ENCODE results near the gene SLC38A1.
"Not testable (repeated sequence)": the region's sequence is repeated elsewhere in the genome, so short reads cannot be mapped to it uniquely, and the experiment has no call there.

Gene SLC38A1

DNA sequence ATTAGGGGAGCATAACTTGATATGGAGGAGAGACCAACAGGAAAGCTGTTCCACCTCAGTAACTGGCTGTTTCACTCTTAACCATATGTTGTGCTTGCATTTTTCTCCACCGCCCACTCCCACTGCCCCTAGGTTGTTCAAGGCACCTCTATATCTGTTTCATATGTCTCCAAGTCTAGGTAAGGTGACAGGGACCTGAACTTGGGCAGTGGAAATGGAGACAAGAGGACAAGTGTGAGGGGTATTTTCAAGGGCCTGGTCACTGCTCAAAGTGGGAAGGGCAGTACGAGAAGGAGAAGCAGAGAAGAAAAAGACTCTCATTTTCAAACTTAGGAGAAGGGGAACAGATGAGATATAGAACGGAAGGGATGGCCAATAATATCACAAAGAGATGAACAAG, 3.1 kb downstream of the SLC38A1 start:
- no peak for DNase-seq (ENCODE audit: low read depth, low spot score)
- H3K27ac ChIP-seq, result peak overlapping the region; percentile 97

DNA sequence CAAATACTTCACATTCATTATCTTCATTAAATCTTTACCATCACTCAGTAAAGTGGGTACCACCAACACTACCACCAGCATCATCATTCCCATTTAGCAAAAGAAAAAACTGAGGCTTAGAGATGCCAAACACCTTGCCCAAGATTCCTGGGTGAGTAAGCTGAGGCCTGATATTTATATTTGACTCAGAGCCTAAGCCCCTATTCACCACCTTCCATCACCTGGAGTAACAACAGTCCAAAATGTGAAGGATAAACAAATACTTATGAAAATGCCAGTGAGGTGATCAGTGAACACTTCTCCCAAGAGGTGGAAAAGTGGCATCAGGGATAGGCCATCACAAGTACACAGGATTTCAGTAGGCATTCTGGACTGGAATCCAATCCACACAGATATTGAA, 3.7 kb downstream of the SLC38A1 start:
- DNase-seq (ENCODE audit: low read depth, low spot score), result no peak
- peak overlapping the region; percentile 97 for H3K27ac ChIP-seq

DNA sequence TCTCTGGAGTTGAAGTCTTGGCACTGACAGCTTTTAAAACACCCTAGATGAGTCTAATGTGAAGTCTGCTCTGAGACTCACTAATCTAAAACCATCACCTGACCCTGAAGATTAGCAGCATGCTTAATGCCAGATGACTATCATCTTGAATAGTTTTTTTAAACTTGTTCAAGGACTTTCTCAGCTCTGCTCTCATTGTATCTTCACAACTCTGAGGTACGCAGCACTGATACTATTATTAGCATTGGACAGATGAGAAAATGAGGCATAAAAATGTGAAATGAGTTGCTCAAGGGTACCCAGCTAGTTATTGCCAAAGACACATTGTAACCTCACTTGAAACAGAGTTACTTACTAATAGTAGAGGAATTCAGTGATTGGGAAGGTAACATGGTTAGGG, 4.8 kb downstream of the SLC38A1 start:
- no peak for DNase-seq (ENCODE audit: low read depth, low spot score)
- peak overlapping the region; percentile 97 for H3K27ac ChIP-seq

DNA sequence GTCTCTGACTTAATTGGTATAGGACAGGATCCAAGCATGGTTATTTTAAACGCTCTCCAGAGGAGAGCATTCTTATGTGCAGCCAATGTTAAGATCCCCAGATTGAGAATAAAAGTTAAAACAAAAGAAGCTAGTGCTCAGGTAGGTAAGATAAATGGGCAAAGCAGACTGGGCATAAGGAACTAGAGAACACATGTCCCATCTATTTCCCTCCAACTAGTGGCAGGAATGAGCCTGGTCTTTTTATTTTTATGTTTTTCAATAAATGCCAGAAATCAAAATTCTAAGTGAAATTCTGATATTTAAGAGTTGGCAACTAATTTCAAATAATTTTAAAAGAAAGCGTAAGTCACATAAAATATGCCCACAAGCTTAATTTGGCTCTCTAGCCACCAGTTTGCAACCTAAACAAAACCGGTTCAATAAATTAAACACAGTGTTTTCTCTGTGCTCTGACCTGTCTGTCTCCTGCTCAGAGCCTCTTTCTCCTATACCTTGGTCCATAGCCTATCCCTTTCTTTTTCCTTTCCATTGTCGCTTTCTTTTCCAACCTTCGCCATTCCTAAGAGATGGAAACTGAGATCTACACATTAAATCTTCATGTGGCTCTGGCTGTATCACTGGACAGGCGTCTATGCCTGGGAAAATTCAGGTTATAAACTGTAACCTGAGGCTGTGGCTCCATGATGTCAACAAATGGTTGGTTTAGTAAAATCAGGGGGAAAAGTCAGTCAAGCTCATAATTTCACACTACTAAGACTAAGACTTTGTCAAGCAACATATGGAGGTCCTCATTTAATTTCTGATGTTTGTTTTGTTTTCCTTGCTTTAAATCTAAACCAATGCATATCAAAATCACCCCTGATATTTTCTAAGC, 5.5 kb downstream of the SLC38A1 start:
- peak overlapping the region; percentile 97 for H3K27ac ChIP-seq
- DNase-seq (ENCODE audit: low read depth, low spot score), result no peak

DNA sequence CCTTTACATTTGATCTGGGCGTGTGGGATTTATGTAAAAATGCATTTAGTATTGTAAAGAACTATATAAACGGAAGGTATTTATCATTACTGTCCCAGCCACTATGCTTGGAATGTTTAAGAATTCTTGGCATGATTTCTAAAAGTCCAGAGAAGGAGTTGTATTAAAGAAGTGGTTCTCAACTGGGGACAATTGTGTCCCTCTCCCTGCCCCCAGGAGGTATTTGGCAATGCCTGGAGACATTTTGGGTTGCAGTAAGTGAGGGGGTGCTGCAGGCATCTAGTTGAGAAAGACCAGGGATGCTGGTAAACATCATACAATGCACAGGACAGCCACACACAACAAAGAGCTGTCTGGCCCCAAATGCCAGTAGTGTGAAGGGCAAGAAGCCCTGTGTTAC, 7.2 kb downstream of the SLC38A1 start:
- DNase-seq (ENCODE audit: low read depth, low spot score), result no peak
- H3K27ac ChIP-seq, result peak overlapping the region; percentile 97

DNA sequence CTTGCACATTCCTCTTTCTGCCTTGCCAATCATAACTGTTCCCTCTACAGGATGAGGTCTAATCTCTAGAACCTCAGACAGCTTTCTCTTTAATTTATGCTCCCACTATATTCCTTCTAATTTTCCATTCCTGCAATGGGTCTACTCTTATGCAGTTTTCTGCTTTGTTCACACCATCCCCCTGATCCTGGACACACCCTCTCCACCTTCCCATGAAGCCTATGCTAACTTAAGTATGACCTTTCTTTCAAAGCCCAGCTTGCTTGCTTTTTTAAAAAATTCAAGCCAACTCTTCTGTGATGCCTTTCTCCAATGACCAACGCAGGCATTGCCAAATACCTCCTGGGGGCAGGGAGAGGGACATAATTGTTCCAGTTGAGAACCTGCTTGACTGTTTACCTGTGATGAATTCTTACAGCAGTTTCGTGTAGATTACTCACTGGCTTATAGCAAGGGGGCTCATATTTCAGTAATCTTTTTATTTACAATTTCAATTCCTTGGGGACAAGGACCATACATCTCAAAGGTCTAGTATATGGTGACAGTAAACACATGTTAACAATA, 7.8 kb downstream of the SLC38A1 start:
- peak; percentile 78 for DNase-seq (ENCODE audit: low read depth, low spot score)
- peak overlapping the region; percentile 97 for H3K27ac ChIP-seq

DNA sequence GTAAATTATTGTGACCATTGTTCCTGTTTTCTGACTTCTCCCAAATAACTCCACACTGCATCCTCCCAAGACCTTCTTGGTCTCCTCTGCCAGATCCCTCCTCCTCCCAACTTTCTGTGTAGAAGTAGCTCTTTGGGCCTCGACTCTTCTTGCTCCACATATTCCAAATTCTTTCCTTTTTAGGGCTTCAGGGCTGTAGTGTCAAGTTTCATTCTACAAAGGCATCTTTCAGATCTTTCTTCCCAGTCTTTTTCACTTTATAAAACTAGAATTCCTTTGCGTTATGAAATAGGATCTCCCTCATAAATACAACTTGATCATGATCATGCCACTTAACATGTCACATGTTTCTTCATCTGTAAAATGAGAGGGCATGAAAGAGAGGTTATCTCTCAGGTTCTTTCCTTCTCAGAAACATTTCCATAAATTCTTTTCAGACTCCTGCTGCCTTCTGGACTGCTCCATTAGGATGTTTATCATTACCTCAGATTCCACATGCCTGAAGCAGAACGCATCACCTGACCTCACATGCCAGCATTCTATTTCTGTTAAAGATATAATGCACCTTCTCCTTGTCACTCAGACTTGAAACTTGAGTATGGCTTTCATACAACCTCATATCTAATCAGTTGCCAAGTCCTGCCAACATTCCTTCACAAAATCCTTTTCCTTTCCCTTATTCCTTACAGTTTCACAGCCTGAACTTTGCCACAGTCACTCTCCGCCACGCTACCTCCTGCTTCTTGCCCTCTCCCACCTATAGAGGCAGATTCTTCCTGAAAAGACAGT, 8.5 kb downstream of the SLC38A1 start:
- DNase-seq (ENCODE audit: low read depth, low spot score), result no peak
- H3K27ac ChIP-seq, result peak overlapping the region; percentile 97

DNA sequence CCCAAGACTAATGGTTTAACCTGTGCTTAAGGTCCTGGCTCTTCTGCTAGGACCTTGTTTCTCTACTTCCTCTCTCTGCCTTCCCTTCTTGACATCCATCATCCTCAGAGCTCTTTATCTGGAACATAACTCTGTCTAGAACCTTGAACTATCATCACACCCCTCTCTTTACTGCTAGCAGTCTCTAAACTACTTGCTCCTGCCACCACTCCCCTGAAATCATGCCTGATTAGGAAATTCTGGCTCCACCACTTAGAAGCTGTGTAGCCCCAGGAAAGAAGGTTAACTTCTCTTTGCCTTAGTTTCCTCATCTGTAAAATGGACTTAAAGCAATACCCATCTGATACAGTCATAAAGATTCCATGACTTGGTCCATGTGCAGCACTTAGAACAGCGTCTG, 9.1 kb downstream of the SLC38A1 start:
- H3K27ac ChIP-seq, result peak overlapping the region; percentile 97
- no peak for DNase-seq (ENCODE audit: low read depth, low spot score)

DNA sequence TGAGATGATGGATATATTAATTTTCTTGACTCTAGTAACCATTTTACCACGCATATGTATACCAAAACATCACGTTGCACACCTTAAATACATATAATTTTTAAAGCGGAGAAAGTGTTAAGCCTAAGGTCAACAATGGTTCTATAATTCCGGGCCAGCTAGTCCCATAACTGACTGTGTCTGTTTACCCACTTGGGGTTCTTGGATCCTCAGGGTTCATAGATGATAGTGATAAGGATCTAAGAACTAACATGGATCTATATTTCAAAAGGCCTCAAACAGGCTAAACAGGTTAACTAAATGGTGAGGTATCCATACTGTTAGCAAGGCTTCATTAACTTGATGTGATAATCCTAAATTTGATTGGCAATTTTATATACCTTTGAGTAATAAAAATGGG, 9.8 kb downstream of the SLC38A1 start:
- peak; percentile 27 for DNase-seq (ENCODE audit: low read depth, low spot score)
- no peak overlapping the region for H3K27ac ChIP-seq

DNA sequence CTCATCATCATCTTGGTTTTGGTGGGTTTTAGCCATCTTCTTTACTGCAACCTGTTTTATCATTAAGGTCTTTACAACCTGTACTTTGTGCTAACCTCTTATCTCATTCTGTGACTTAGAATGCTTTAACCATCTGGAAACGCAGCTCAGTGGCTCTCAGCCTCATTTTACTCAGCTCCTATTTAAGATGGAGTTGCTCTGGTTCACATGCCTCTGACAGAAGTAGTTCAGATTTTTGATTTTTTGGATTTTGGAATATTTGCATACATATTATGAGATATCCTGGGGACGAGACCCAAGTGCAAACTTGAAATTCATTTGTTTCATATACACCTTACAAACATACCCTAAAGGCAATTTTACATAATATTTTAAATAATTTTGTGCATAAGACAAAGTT, 10.7 kb downstream of the SLC38A1 start:
- DNase-seq (ENCODE audit: low read depth, low spot score), result no peak

DNA sequence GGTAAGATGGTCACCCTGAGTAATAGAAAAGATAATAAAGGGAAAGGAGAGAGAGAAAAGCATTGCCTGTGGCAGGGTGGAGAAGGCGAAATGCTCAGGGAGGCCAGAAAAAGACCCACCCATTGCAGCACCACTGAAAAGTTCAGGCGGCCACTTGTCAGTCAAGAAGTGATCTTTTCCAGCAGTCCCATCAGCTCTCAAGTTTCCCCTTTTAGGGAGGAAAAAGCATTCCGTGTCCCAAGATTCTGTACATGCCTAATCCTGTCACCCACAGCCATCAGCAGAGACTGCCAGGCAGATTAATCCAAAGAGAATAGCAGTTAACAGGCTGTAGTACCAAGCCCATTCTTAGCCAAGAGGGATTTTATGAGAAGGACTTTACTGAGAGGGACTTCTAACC, 11.9 kb downstream of the SLC38A1 start:
- no peak for DNase-seq (ENCODE audit: low read depth, low spot score)
- no peak overlapping the region for H3K27ac ChIP-seq

More for the DNA sequence above, 10.7 kb downstream of the SLC38A1 start:
- no peak overlapping the region for H3K27ac ChIP-seq

DNA sequence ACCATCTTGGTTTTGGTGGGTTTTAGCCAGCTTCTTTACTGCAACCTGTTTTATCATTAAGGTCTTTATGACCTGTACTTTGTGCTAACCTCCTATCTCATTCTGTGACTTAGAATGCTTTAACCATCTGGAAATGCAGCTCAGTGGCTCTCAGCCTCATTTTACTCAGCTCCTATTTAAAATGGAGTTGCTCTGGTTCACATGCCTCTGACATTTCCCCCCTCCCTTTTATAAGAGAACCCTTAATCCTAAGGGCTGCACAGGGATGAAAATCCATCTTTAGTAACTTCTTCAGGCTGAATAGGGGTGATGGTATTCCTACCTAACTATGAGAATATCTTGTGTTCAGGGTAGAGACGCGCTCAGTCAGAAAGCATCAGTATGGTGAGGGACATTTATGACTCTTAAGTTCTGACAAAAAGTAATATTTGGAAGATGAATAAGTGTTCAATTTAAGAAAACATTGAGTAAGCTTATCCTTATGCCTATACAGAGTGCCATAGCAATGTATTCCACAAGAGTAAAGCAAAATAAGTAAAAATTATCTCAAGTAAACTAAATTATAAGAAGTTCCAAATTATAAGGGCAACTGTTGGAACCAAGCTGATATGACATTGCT, 15.2 kb downstream of the SLC38A1 start:
- no peak overlapping the region for H3K27ac ChIP-seq
- DNase-seq (ENCODE audit: low read depth, low spot score), result no peak

DNA sequence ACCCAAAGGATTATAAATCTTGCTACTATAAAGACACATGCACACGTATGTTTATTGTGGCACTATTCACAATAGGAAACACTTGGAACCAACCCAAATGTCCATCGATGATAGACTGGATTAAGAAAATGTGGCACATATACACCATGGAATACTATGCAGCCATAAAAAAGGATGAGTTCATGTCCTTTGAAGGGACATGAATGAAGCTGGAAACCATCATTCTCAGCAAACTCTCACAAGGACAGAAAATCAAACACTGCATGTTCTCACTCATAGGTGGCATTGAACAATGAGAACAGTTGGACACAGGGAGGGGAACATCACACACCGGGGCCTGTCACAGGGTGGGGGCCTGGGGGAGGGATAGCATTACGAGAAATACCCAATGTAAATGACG, 16.8 kb downstream of the SLC38A1 start:
- not testable (repeated sequence) for H3K27ac ChIP-seq; DNase-seq (ENCODE audit: low read depth, low spot score)

DNA sequence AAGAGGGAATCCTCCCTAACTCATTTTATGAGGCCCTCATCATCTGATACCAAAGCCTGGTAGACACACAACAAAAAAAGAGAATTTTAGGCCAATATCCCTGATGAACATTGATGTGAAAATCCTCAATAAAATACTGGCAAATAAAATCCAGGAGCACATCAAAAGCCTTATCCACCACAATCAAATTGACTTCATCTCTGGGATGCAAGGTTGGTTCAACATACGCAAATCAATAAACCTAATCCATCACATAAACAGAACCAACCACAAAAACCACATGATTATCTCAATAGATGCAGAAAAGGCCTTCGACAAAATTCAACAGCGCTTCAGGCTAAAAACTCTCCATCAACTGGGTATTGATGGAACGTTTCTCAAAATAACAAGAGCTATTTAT, 18.9 kb downstream of the SLC38A1 start:
- not testable (repeated sequence) for DNase-seq (ENCODE audit: low read depth, low spot score); H3K27ac ChIP-seq

DNA sequence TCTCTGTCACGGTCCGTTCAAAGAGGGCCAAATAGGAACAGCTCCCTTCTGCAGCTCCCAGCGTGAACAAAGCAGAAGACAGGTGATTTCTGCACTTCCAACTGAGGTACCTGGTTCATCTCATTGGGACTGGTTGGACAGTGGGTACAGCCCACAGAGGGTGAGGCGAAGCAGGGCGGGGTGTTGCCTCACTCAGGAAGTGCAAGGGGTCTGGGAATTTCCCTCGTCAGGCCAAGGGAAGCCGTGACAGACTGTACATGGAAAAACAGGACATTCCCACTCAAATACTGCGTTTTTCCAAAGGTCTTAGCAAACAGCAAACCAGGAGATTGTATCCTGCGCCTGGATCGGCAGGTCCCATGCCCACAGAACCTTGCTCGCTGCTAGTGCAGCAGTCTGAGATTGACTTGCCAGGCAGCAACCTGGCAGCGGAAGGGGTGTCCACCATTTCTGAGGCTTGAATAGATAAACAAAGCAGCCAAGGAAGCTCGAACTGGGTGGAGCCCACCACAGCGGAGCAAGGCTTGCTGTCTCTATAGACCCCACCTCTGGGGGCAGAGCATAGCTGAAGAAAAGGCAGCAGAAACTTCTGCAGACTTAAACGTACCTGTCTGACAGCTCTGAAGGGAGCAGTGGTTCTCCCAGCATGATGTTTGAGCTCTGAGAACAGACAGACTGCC, 22.7 kb downstream of the SLC38A1 start:
- no peak for DNase-seq (ENCODE audit: low read depth, low spot score)
- no peak overlapping the region for H3K27ac ChIP-seq

DNA sequence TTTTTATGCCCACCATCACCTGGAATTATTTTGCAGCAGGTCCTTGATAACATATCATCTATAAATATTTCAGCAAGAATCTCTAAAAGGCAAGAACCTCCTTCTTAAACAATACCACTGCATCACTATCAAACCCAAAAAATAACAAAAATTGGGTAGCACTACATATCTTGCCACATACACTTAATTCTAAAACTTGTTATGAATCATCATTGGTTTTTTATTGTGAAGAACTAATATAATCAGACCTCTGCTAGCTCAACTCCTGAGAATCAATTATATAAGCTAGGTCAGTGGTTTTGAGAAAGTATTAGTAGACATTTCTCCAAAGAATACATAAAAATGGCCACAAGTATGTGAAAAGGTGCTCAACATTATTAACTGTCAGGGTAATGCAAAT, 23.8 kb downstream of the SLC38A1 start:
- DNase-seq (ENCODE audit: low read depth, low spot score), result no peak
- H3K27ac ChIP-seq, result no peak overlapping the region

DNA sequence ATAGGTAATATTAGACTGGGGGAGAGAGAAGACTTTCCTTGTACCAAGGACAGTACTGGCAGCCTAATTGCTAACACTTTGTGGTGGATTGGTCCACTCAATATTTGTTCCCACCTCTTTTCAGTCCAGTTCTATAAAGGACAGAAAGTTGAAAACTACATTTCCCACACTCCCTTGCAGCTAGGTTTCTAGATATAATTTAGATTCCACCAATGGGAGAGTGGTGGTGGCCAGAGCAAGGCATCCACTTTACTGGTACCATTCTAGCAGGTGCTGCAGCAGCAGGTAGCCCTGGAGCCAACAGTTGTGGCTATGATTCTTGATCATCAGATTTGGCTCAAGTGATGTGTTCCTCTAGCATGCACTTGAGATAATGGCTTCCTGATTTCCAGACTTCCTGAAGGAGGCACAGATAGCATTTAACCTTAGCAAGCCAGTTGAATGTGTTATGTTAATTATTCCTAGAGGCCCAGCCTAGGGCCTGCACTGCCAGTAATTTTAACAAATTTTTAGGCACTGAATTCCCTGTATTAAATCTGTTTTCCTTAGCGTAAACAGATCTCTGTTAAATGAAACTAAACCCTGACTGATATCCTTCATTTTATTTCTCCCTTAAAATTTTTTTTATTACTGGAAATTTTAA, 24.4 kb downstream of the SLC38A1 start:
- no peak overlapping the region for H3K27ac ChIP-seq
- DNase-seq (ENCODE audit: low read depth, low spot score), result no peak

DNA sequence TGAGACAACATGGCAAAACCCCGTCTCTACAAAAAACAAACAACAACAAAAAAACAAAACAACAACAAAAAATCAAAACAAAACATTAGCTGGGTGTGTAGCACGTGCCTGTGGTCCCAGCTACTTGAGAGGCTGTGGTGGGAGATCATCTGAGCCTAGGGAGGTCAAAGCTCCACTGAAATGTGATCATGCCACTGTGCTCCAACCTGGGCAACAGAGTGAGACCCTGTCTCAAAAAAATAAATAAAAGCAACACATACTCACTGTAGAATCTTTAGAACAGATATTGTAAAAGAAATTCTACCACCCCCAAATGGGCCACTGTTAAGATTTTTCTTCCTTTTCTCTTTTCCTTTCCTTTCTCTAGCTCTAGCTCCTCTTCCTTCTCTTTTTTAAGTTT, 26.3 kb downstream of the SLC38A1 start:
- DNase-seq (ENCODE audit: low read depth, low spot score), result no peak
- H3K27ac ChIP-seq, result no peak overlapping the region

DNA sequence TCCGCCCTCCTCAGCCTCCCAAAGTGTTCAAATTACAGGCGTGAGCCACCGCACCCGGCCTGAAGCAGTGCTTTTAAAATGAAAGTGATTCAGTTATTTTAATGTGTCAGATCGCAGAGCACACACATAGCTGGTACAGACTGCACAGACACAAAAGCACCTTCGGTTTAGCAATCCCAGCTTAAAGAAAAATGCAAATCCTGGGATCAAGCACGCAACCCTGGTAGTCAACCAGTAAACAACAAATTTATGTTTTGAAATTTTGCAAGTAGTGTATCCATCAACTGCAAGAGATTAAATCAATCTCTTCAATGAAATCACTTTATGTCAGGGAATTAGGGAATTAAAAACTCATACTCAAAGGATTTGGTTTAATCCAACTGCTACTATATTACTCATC, 28.4 kb downstream of the SLC38A1 start:
- DNase-seq (ENCODE audit: low read depth, low spot score), result no peak
- H3K27ac ChIP-seq, result no peak overlapping the region

DNA sequence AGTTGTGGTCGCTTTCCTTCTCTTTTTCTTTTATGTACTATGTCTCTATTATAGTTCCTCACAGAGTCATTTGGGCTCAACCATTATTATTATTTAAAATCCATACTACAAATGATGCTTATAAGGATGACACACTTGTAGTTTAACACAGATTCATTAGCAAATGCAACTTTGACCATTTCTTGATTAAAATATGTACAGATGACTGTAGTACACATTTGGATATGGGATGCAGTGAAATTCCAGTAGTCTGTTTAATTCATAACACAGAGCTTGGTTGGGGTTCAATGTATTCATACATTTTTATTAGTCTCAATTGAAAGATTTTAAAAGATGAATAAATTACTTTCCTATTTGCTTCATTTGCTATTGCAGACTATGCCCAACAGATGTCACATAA, 30.0 kb downstream of the SLC38A1 start:
- no peak for DNase-seq (ENCODE audit: low read depth, low spot score)
- H3K27ac ChIP-seq, result no peak overlapping the region

Data from epithelial cell of prostate (primary cell).